Neuronal stem cell (in vitro differentiated cells): ENCODE results near the gene TADA2B.
A peak's percentile ranks its signal among the peaks of the same experiment; 100 is the strongest.

Experiments
- DNase-seq: peaks from one replicate; pipeline ENCODE4 v3.0.0-alpha.2; 2013; ENCODE audit warnings: low spot score
- H2AFZ ChIP-seq: one replicate; pipeline ENCODE4 v1.6.1; 2013; ENCODE audit warnings: mild to moderate bottlenecking, low read length, inconsistent platforms
- H2AK5ac ChIP-seq: 2 replicates; pipeline ENCODE4 v1.6.1; 2013; ENCODE audit warnings: low read depth, mild to moderate bottlenecking, inconsistent platforms, low read length, moderate library complexity, mixed read lengths
- H2BK120ac ChIP-seq: 2 replicates; pipeline ENCODE4 v1.6.1; 2013; ENCODE audit warnings: low read depth, mild to moderate bottlenecking, inconsistent platforms, low read length, moderate library complexity, mixed read lengths
- H2BK12ac ChIP-seq: one replicate; pipeline ENCODE4 v1.6.1; 2013; ENCODE audit warnings: low read length, inconsistent platforms
- H2BK15ac ChIP-seq: 2 replicates; pipeline ENCODE4 v1.6.1; 2013; ENCODE audit warnings: mild to moderate bottlenecking, low read length, inconsistent platforms, mixed read lengths
- H2BK5ac ChIP-seq: one replicate; pipeline ENCODE4 v1.6.1; 2013; ENCODE audit warnings: inconsistent platforms, mild to moderate bottlenecking, low read length, moderate library complexity
- H3K14ac ChIP-seq: one replicate; pipeline ENCODE4 v1.6.1; 2013; ENCODE audit warnings: low read length, inconsistent platforms
- H3K18ac ChIP-seq: 2 replicates; pipeline ENCODE4 v1.6.1; 2013; ENCODE audit warnings: low read length, inconsistent platforms
- H3K23ac ChIP-seq: 2 replicates; pipeline ENCODE4 v1.6.1; 2013; ENCODE audit warnings: low read depth, mild to moderate bottlenecking, mixed read lengths, low read length, inconsistent platforms; ENCODE audit not compliant: poor library complexity
- H3K27ac ChIP-seq: replicated peaks from 3 replicates; pipeline ENCODE4 v1.5.1; 2013; ENCODE audit warnings: low read length, inconsistent platforms
- H3K27me3 ChIP-seq, 3 experiments: 2 replicates each; pipeline ENCODE4 v1.6.1; 2013; ENCODE audit warnings: low read length in 3 of 3, mild to moderate bottlenecking in 2 of 3, inconsistent platforms in 1 of 3, low read depth in 1 of 3, mixed read lengths in 1 of 3, moderate library complexity in 1 of 3; ENCODE audit not compliant: control insufficient read depth in 3 of 3, insufficient read depth in 3 of 3
- H3K36me3 ChIP-seq, 2 donors: replicated peaks in 1 of 2; 2 replicates each; pipeline ENCODE4 v1.6.1; 2013; ENCODE audit warnings: low read length in 2 of 2; ENCODE audit not compliant: control insufficient read depth in 2 of 2, insufficient read depth in 2 of 2
- H3K4ac ChIP-seq: 2 replicates; pipeline ENCODE4 v1.6.1; 2013; ENCODE audit warnings: inconsistent platforms, mild to moderate bottlenecking, low read length, moderate library complexity
- H3K4me1 ChIP-seq, 2 donors: 1 replicate in 1 of 2; 2 replicates in 1 of 2; pipeline ENCODE4 v1.6.1; 2013; ENCODE audit warnings: low read length in 2 of 2, low read depth in 1 of 2; ENCODE audit not compliant: control insufficient read depth in 2 of 2, insufficient read depth in 1 of 2
- H3K4me2 ChIP-seq: one replicate; pipeline ENCODE4 v1.6.1; 2013; ENCODE audit warnings: mild to moderate bottlenecking, low read length, inconsistent platforms; ENCODE audit not compliant: insufficient read depth, poor library complexity, severe bottlenecking
- H3K4me3 ChIP-seq, 2 donors: 2 replicates each; pipeline ENCODE4 v1.5.1; 2013; ENCODE audit warnings: low read length in 2 of 2, mild to moderate bottlenecking in 2 of 2, inconsistent platforms in 1 of 2, moderate library complexity in 1 of 2
- H3K79me1 ChIP-seq: one replicate; pipeline ENCODE4 v1.6.1; 2013; ENCODE audit warnings: low read depth, mild to moderate bottlenecking, inconsistent platforms, low read length, moderate library complexity
- H3K9ac ChIP-seq: one replicate; pipeline ENCODE4 v1.6.1; 2013; ENCODE audit warnings: mild to moderate bottlenecking, low read depth, low read length, inconsistent platforms; ENCODE audit not compliant: poor library complexity
- H3K9me3 ChIP-seq, 2 donors: replicated peaks in 1 of 2; 2 replicates each; pipeline versions ENCODE3 to v1.6.1; 2013; ENCODE audit warnings: low read length in 2 of 2, mild to moderate bottlenecking in 2 of 2, inconsistent platforms in 1 of 2, low read depth in 1 of 2, mixed read lengths in 1 of 2, moderate library complexity in 1 of 2; ENCODE audit not compliant: control insufficient read depth in 2 of 2, insufficient read depth in 1 of 2
- H4K8ac ChIP-seq: one replicate; pipeline ENCODE4 v1.6.1; 2013; ENCODE audit warnings: low read depth, mild to moderate bottlenecking, inconsistent platforms, low read length, moderate library complexity
- H4K91ac ChIP-seq: one replicate; pipeline ENCODE4 v1.6.1; 2013; ENCODE audit warnings: low read length, low read depth, mild to moderate bottlenecking, inconsistent platforms; ENCODE audit not compliant: poor library complexity
- WGBS, 2 donors: extraction: QIAGEN DNeasy Blood & Tissue Kit; methylation state at CpG; one replicate each; pipeline ENCODE4 v1.1.7; 2013; ENCODE audit warnings: missing lambda C conversion rate in 2 of 2, mixed read lengths in 1 of 2; ENCODE audit not compliant: insufficient read length in 2 of 2, insufficient replicate concordance in 1 of 2; ENCODE audit errors: extremely low coverage in 2 of 2; 5-methylcytosine and 5-hydroxymethylcytosine counted together

TADA2B gene

DNA sequence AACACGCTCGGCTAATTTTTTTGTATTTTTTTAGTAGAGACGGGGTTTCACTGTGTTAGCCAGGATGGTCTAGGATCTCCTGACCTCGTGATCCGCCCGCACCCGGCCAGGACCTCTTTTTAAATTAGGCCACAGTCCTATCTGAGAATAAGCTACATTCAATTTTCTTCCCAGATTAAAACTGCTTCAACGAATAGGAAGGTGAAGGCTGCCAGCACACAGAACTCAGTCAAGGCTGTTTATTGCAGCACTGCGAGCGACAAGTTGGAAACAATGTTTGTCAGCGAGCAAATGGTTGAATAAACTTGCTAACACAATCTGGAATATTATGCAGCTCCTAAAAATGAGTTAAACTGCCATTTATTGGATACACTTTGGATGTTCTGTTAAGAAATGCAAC is 22.8 kb downstream of the TADA2B start:
- Histone ChIP-seq H3K9me3 (no peaks in the 10 kb centered on the region), H3K23ac (no peak overlapping the region), H3K4me3 (no peak overlapping the region), H3K79me1 (peaks cover 7% of the 10 kb centered on the region), H4K8ac (no peak overlapping the region), H3K18ac (no peak overlapping the region), H2BK12ac (no peak overlapping the region), H3K27ac (no peak overlapping the region), H3K4me1 (peaks cover 5 to 7% of the 10 kb centered on the region in 2 donors), H3K4ac (no peak overlapping the region), H4K91ac (no peak overlapping the region), H3K14ac (no peak overlapping the region), H3K4me2 (no peak overlapping the region), H2BK5ac (no peak overlapping the region), H3K27me3 (peaks cover 0 to 6% (median 6%) of the 10 kb centered on the region in 3 experiments), H2BK15ac (no peak overlapping the region), H3K36me3 (peaks cover 15 to 45% of the 10 kb centered on the region in 2 donors), H3K9ac (no peak overlapping the region), H2BK120ac (no peak overlapping the region), H2AFZ (no peak overlapping the region), H2AK5ac (no peak overlapping the region)
- DNase-seq, result no peak
- WGBS, 2 donors, result no CpG with 5 or more reads among the region's 11 CpGs

- Histone ChIP-seq H2BK120ac (no peak overlapping the region), H3K4me2 (peak overlapping the region; percentile 88), H3K27me3 (peaks cover 0 to 8% (median 6%) of the 10 kb centered on the region in 3 experiments), H3K4ac (no peak overlapping the region), H3K9ac (no peak overlapping the region), H2BK15ac (no peak overlapping the region), H2AFZ (no peak overlapping the region), H3K14ac (no peak overlapping the region), H3K18ac (no peak overlapping the region), H3K4me3 (peak overlapping the region in 1 of 2 donors; percentile 79), H2BK5ac (no peak overlapping the region), H3K23ac (no peak overlapping the region), H3K79me1 (peaks cover 7% of the 10 kb centered on the region), H3K27ac (no peak overlapping the region), H3K9me3 (no peaks in the 10 kb centered on the region), H3K4me1 (peaks cover 5 to 7% of the 10 kb centered on the region in 2 donors), H2AK5ac (no peak overlapping the region), H4K91ac (no peak overlapping the region), H2BK12ac (no peak overlapping the region), H4K8ac (no peak overlapping the region), H3K36me3 (peaks cover 12 to 40% of the 10 kb centered on the region in 2 donors)
- WGBS, 2 donors, result no CpG with 5 or more reads among the region's 4 CpGs
- no peak for DNase-seq
Observed at GRCh38 chr4:7066493-7066892, 23.3 kb downstream of the TADA2B start.

DNA sequence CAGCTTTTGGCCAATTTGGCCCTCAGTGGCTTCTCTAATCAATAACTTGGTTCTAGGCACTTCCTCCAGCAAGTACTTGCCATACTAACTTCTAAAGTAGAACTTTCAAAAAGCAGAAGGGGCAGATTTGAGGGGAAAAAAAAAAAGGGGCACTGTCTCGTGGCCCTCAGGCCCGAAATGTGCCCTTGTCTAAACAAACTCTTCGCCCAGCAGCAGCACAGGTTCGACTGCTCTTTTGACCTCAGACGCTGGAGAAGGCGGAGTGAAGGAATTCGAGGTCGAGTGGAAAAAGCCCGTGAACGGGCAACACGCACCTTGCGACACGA is 23.9 kb downstream of the TADA2B start:
- H3K23ac ChIP-seq, result no peak overlapping the region
- H3K14ac ChIP-seq, result no peak overlapping the region
- no CpG with 5 or more reads among the region's 13 CpGs for WGBS, 2 donors

GRCh38 chr4:7067452-7068278 is 24.5 kb downstream of the TADA2B start, which contains the start of gene GRPEL1:
Gene GRPEL1, minus strand, starts transcription at chr4:7068064. Its CDS starts 32 bp downstream, at chr4:7068032.
- Histone ChIP-seq H3K9me3 (no peaks in the 10 kb centered on the region), H4K8ac (no peak within 1 kb of the TSS), H3K23ac (peak within 1 kb of the TSS; percentile 82), H3K27me3 (peaks cover 0 to 19% (median 9%) of the 10 kb centered on the region in 3 experiments), H3K9ac (peak within 1 kb of the TSS; percentile 96), H3K4me2 (peak within 1 kb of the TSS; percentile 88), H3K27ac (no peak within 1 kb of the TSS), H3K36me3 (peaks cover 8 to 31% of the 10 kb centered on the region in 2 donors), H2AK5ac (peak within 1 kb of the TSS; percentile 34), H3K14ac (peak within 1 kb of the TSS; percentile 99), H3K4ac (no peak within 1 kb of the TSS), H2BK15ac (no peak within 1 kb of the TSS), H3K18ac (peak within 1 kb of the TSS; percentile 97), H2BK5ac (peak within 1 kb of the TSS; percentile 30), H3K4me1 (peaks cover 5 to 7% of the 10 kb centered on the region in 2 donors), H3K79me1 (peaks cover 7% of the 10 kb centered on the region), H4K91ac (no peak within 1 kb of the TSS), H2BK120ac (peak within 1 kb of the TSS; percentile 45), H2AFZ (peak within 1 kb of the TSS; percentile 89), H3K4me3 (peak within 1 kb of the TSS; percentile 79 to 96), H2BK12ac (no peak within 1 kb of the TSS)
- peak; percentile 100 for DNase-seq
- no CpG with 5 or more reads among the region's 81 CpGs for WGBS, 2 donors

More for the DNA sequence above, 23.9 kb downstream of the TADA2B start:
- Histone ChIP-seq H3K36me3 (peaks cover 8 to 34% of the 10 kb centered on the region in 2 donors), H2BK15ac (no peak overlapping the region), H3K27ac (no peak overlapping the region), H2AK5ac (peak overlapping the region; percentile 34), H3K27me3 (peaks cover 0 to 14% (median 9%) of the 10 kb centered on the region in 3 experiments), H3K4ac (no peak overlapping the region), H3K4me2 (peak overlapping the region; percentile 88), H4K91ac (no peak overlapping the region), H4K8ac (no peak overlapping the region), H3K79me1 (peaks cover 7% of the 10 kb centered on the region), H2BK5ac (peak overlapping the region; percentile 30), H3K4me1 (peaks cover 5 to 7% of the 10 kb centered on the region in 2 donors), H2BK12ac (no peak overlapping the region), H3K9me3 (no peaks in the 10 kb centered on the region), H2BK120ac (peak overlapping the region; percentile 45), H2AFZ (peak overlapping the region; percentile 89), H3K4me3 (peak overlapping the region; percentile 79 to 96), H3K9ac (peak overlapping the region; percentile 96), H3K18ac (no peak overlapping the region)
- DNase-seq, result no peak
